Memory B cell (primary cell): ENCODE data around the gene DNAAF5.
A peak's percentile ranks its signal among the peaks of the same experiment; 100 is the strongest.

Experiments
- ATAC-seq: fragments of 150-1000 bp; cut with Tn5 transposase; 2 replicates; pipeline ENCODE4 v1.10.0; 2021; ENCODE audit warnings: low read depth, mild to moderate bottlenecking, moderate library complexity
- DNase-seq, 2 donors: peaks; one replicate each; pipeline ENCODE4 v3.0.0; 2022; ENCODE audit warnings: low spot score in 2 of 2
- H3K27ac Mint-ChIP-seq: one replicate; pipeline ENCODE4 v1.8.0; 2022; ENCODE audit warnings: mild to moderate bottlenecking, moderate library complexity, mixed read lengths
- H3K27me3 Mint-ChIP-seq: one replicate; pipeline ENCODE4 v1.8.0; 2022; ENCODE audit warnings: mixed read lengths
- H3K36me3 Mint-ChIP-seq: one replicate; pipeline ENCODE4 v1.8.0; 2022; ENCODE audit warnings: mild to moderate bottlenecking, mixed read lengths
- H3K4me1 Mint-ChIP-seq: one replicate; pipeline ENCODE4 v1.8.0; 2022; ENCODE audit warnings: mixed read lengths
- H3K4me3 Mint-ChIP-seq: one replicate; pipeline ENCODE4 v1.8.0; 2022; ENCODE audit warnings: mild to moderate bottlenecking, moderate library complexity, mixed read lengths
- H3K9me3 Mint-ChIP-seq: one replicate; pipeline ENCODE4 v1.8.0; 2022; ENCODE audit warnings: mixed read lengths

The DNAAF5 gene

GRCh38 chr7:696812-697551 lies 29.5 kb upstream of the DNAAF5 start:
- H3K9me3 Mint-ChIP-seq: peaks cover 5% of the 10 kb centered on the region
- no peak for ATAC-seq
- peaks cover 23% of the 10 kb centered on the region for H3K36me3 Mint-ChIP-seq
- no peaks in the 10 kb centered on the region for H3K4me1 Mint-ChIP-seq
- H3K27ac Mint-ChIP-seq: no peak overlapping the region
- H3K27me3 Mint-ChIP-seq: no peaks in the 10 kb centered on the region
- H3K4me3 Mint-ChIP-seq: no peak overlapping the region
- DNase-seq: no peak

- Mint-ChIP-seq H3K36me3 (peaks cover 20% of the 10 kb centered on the region), H3K27me3 (no peaks in the 10 kb centered on the region), H3K9me3 (peaks cover 10% of the 10 kb centered on the region), H3K27ac (no peak overlapping the region), H3K4me3 (no peak overlapping the region), H3K4me1 (no peaks in the 10 kb centered on the region)
- DNase-seq (no peak), ATAC-seq (no peak)
Observed at GRCh38 chr7:698515-699475, 27.7 kb upstream of the DNAAF5 start.

- DNase-seq: no peak
- H3K9me3 Mint-ChIP-seq: peaks cover 10% of the 10 kb centered on the region
Observed at GRCh38 chr7:699476-700170, 26.9 kb upstream of the DNAAF5 start.

GRCh38 chr7:701086-701671 lies 25.3 kb upstream of the DNAAF5 start:
- H3K9me3 Mint-ChIP-seq: peaks cover 10% of the 10 kb centered on the region
- ATAC-seq (no peak), DNase-seq (no peak)
- peaks cover 17% of the 10 kb centered on the region for H3K36me3 Mint-ChIP-seq
- H3K27ac Mint-ChIP-seq: no peak overlapping the region
- H3K4me1 Mint-ChIP-seq: no peaks in the 10 kb centered on the region
- H3K4me3 Mint-ChIP-seq: no peak overlapping the region
- H3K27me3 Mint-ChIP-seq: no peaks in the 10 kb centered on the region

More at GRCh38 chr7:699476-700170, 26.9 kb upstream of the DNAAF5 start:
- peaks cover 20% of the 10 kb centered on the region for H3K36me3 Mint-ChIP-seq
- H3K4me1 Mint-ChIP-seq: no peaks in the 10 kb centered on the region
- no peak overlapping the region for H3K27ac Mint-ChIP-seq
- ATAC-seq: no peak
- H3K4me3 Mint-ChIP-seq: no peak overlapping the region
- no peaks in the 10 kb centered on the region for H3K27me3 Mint-ChIP-seq

- Mint-ChIP-seq H3K27ac (no peak overlapping the region), H3K9me3 (peaks cover 10% of the 10 kb centered on the region), H3K36me3 (peaks cover 20% of the 10 kb centered on the region), H3K27me3 (no peaks in the 10 kb centered on the region), H3K4me3 (no peak overlapping the region), H3K4me1 (no peaks in the 10 kb centered on the region)
- DNase-seq (no peak), ATAC-seq (no peak)
Observed at GRCh38 chr7:703049-703448, 23.4 kb upstream of the DNAAF5 start.

GRCh38 chr7:706721-707120 lies 19.8 kb upstream of the DNAAF5 start:
- H3K9me3 Mint-ChIP-seq: peaks cover 7% of the 10 kb centered on the region
- H3K4me3 Mint-ChIP-seq: no peak overlapping the region
- H3K27me3 Mint-ChIP-seq: no peaks in the 10 kb centered on the region
- ATAC-seq: no peak
- peaks cover 17% of the 10 kb centered on the region for H3K36me3 Mint-ChIP-seq
- no peak for DNase-seq
- H3K4me1 Mint-ChIP-seq: no peaks in the 10 kb centered on the region
- no peak overlapping the region for H3K27ac Mint-ChIP-seq

- H3K27me3 Mint-ChIP-seq: no peaks in the 10 kb centered on the region
- H3K4me1 Mint-ChIP-seq: no peaks in the 10 kb centered on the region
- peaks cover 4% of the 10 kb centered on the region for H3K9me3 Mint-ChIP-seq
- ATAC-seq (no peak), DNase-seq (no peak)
- peaks cover 17% of the 10 kb centered on the region for H3K36me3 Mint-ChIP-seq
- H3K27ac Mint-ChIP-seq: no peak overlapping the region
- H3K4me3 Mint-ChIP-seq: no peak overlapping the region
Observed at GRCh38 chr7:707296-708000, 19.1 kb upstream of the DNAAF5 start.

- peaks cover 10% of the 10 kb centered on the region for H3K27me3 Mint-ChIP-seq
- DNase-seq: no peak
- no peak overlapping the region for H3K4me3 Mint-ChIP-seq
- no peak overlapping the region for H3K27ac Mint-ChIP-seq
- H3K9me3 Mint-ChIP-seq: no peaks in the 10 kb centered on the region
- H3K36me3 Mint-ChIP-seq: peaks cover 17% of the 10 kb centered on the region
- no peak for ATAC-seq
- H3K4me1 Mint-ChIP-seq: peaks cover 5% of the 10 kb centered on the region
Observed at GRCh38 chr7:710161-710560, 16.3 kb upstream of the DNAAF5 start.

GRCh38 chr7:711093-711921 lies 15.2 kb upstream of the DNAAF5 start:
- Mint-ChIP-seq H3K27ac (no peak overlapping the region), H3K36me3 (peaks cover 20% of the 10 kb centered on the region), H3K4me3 (peak overlapping the region; percentile 56), H3K9me3 (no peaks in the 10 kb centered on the region), H3K27me3 (peaks cover 10% of the 10 kb centered on the region), H3K4me1 (peaks cover 5% of the 10 kb centered on the region)
- DNase-seq: no peak
- no peak for ATAC-seq

- Mint-ChIP-seq H3K27me3 (peaks cover 10% of the 10 kb centered on the region), H3K27ac (no peak overlapping the region), H3K36me3 (peaks cover 20% of the 10 kb centered on the region), H3K9me3 (no peaks in the 10 kb centered on the region), H3K4me3 (peak overlapping the region; percentile 38), H3K4me1 (peaks cover 5% of the 10 kb centered on the region)
- DNase-seq (no peak), ATAC-seq (no peak)
Observed at GRCh38 chr7:711922-712380, 14.5 kb upstream of the DNAAF5 start.

GRCh38 chr7:712381-713138 lies 13.9 kb upstream of the DNAAF5 start:
- H3K36me3 Mint-ChIP-seq: peaks cover 20% of the 10 kb centered on the region

GRCh38 chr7:713139-713457 lies 13.4 kb upstream of the DNAAF5 start:
- peaks cover 16% of the 10 kb centered on the region for H3K36me3 Mint-ChIP-seq
- DNase-seq: no peak
- peak overlapping the region; percentile 1 for H3K27ac Mint-ChIP-seq
- ATAC-seq: no peak
- peak overlapping the region; percentile 74 for H3K4me3 Mint-ChIP-seq
- H3K27me3 Mint-ChIP-seq: peaks cover 10% of the 10 kb centered on the region
- H3K4me1 Mint-ChIP-seq: peaks cover 5% of the 10 kb centered on the region
- no peaks in the 10 kb centered on the region for H3K9me3 Mint-ChIP-seq

More at GRCh38 chr7:712381-713138, 13.9 kb upstream of the DNAAF5 start:
- ATAC-seq: peak; percentile 62
- peak overlapping the region; percentile 74 for H3K4me3 Mint-ChIP-seq
- peaks cover 5% of the 10 kb centered on the region for H3K4me1 Mint-ChIP-seq
- no peak overlapping the region for H3K27ac Mint-ChIP-seq
- no peak for DNase-seq
- no peaks in the 10 kb centered on the region for H3K9me3 Mint-ChIP-seq
- H3K27me3 Mint-ChIP-seq: peaks cover 10% of the 10 kb centered on the region
